GM19351 (cell line): ENCODE results near the gene SCEL.
"Not testable (repeated sequence)": the region's sequence is repeated elsewhere in the genome, so short reads cannot be mapped to it uniquely, and the experiment has no call there.

Source experiments
- ATAC-seq: cut with Tn5 transposase; IDR thresholded peaks from one replicate; pipeline ENCODE4 v1.9.1; 2021; ENCODE audit warnings: mild to moderate bottlenecking, moderate library complexity; ENCODE audit not compliant: unreplicated experiment

The SCEL gene, protein sequence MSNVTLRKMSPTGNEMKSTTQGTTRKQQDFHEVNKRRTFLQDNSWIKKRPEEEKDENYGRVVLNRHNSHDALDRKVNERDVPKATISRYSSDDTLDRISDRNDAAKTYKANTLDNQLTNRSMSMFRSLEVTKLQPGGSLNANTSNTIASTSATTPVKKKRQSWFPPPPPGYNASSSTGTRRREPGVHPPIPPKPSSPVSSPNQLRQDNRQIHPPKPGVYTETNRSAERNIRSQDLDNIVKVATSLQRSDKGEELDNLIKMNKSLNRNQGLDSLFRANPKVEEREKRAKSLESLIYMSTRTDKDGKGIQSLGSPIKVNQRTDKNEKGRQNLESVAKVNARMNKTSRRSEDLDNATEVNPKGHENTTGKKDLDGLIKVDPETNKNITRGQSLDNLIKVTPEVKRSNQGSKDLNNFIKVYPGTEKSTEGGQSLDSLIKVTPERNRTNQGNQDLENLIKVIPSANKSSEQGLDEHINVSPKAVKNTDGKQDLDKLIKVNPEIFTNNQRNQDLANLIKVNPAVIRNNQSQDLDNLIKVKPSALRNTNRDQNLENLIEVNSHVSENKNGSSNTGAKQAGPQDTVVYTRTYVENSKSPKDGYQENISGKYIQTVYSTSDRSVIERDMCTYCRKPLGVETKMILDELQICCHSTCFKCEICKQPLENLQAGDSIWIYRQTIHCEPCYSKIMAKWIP

DNA sequence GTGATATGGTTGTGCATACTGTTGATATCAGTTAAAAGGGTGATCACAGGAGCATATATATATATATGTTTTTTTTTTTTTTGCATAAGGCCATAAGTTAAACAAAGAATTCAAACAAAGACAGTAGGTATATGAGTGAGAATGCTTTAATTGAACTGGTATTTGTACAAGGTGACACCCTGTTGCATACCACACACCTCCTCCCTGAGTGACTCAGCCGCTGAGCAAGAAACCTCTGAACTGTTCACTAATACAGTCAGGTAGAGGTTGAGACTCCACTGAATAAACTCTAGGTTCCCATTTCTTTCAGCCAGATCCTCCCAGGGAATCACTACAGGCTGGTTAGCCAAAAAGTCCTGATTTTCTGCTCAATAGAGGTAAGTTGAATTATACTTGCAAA, at the start of gene SCEL:
TSS of gene SCEL (plus strand) at position 259 of the 400 bp plus-strand sequence. CDS start 20,170 bp downstream, outside the sequence.
- no peak for ATAC-seq

DNA sequence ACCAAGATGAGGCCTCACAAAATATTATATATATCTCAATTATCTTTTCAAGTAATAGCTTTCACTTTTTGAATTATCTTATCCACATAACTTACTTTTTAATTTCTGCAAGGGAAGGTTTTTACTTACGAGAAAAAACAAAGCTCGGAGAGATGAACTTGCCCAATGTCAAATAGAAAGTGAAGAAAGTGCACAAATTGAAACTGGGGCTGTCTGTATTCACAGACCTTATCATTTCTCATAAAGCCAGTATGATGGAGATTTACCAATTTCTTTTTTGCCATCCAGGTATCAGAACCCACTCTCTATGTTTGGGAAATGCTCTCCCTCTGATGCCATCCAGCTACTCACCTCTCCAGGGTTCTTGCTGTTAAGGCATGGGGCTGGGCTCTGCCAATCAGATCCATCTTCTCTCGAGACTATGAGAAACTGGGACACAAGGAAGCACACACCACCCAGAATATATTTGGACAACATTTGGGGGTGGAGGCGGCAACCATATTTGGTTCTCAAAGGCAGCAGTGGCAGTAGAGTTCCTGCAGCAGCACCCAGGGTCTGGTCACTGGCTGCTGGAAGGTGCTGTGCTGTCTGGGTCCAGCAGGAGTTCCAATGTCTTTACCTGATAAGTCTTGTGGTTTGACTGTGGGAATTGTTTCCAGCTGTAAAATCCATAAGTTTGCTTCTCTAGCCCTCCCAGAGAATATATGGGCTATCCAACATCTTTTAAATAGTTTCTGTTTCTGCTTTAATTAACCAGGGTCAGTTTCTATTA, 45.8 kb upstream of the SCEL start:
- no peak for ATAC-seq

DNA sequence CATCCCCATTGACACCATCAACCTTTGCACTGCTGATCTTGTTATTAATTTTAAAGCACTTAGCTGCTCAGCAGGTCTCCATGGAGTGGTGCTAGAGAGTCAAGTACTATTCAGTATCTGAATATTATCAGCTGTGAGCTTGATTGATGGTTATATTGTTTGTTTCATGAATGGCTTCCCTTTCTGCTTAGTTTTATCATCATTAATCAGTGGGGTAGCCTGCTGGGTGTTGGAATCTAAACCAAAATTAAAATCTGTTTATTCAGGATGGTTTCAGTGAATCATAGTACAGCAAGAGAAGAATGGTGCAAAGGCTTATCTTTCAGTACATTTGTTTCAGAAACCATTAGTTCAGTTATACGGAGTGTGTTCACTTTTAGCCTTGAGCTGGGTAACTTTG, 42.5 kb upstream of the SCEL start:
- peak; percentile 83 for ATAC-seq

DNA sequence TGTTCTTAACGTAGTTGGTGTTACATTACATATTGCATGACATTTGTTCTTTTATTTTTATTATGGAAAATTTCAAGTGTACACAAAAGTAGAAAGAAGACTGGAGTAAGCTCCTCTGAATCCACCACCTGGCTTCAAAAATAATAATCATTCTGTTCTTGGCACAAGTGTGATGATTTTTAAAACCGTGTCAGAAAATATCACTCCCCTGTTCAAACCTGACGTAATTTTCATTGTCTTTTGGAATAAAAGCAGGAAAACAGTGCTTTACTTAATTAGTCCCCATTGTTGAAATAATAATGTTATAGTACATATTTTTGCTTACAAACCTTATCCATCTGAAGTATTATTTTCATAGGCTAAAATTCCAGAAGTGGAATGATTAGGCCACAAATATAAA, 41.3 kb upstream of the SCEL start:
- no peak for ATAC-seq

DNA sequence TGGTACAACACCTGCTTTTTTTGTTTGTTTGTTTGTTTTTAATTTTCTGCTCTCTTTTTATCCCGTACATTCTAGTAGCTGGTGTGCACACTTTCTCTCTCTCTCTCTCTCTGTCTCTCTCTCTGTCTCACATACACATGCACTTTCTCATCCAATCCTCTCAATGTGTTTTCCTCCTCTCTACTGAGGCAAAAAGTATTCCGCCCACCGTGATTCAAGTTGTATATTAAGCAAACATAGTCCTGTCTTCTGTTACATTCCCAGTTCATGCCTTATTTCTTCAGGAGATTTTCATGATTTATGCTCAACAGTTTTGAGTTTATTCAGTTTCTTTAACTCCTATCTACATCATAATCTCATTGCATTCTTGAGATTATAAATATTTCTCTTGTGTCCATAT, 38.2 kb upstream of the SCEL start:
- no peak for ATAC-seq

DNA sequence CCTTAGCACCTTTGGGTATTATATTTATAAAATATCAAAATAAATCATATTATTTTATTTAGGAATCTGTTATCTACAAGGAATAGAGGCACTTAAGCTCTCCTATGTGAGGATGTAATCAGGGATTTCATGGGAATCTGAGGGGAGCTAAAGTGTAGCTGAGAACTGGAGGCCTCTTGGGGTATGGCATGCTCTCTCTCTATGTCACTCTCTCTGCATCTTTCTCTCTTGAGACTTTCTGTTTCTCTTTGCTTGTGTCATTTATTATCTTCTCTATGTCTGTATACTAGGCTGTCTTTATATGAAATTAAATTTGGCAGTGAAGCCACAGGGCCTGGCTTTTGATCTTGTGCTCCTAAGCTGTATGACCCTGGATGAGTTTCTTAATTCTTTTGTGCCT, 37.7 kb upstream of the SCEL start:
- ATAC-seq = no peak

DNA sequence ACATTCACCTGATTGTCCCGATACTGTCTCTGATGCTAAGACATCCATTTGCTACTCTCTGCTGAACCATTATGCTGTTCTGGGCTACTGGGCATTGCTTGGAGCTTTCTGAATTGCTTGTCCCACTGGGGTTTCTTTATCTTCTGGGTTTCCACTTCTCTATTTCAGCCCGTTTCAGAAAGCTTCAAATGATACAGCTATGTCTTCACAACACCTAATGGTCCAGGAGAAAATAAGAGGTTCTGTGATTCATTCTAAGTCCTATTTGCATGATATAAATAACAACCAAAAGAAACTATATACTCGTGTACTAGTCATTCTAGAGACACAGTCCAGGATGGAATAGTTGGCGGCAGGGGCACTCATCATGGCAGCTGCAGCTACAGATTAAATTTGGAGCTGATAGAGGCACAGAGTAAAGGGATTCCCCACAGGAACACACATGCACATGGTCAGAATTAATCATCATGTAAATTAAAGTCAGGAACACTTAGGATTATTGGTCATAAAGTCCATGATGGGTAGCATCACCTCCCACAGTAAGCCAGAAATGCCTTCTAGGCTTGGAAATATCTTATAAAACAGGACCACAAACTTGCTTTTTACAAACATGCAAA, 33.3 kb upstream of the SCEL start:
- ATAC-seq = peak; percentile 83

DNA sequence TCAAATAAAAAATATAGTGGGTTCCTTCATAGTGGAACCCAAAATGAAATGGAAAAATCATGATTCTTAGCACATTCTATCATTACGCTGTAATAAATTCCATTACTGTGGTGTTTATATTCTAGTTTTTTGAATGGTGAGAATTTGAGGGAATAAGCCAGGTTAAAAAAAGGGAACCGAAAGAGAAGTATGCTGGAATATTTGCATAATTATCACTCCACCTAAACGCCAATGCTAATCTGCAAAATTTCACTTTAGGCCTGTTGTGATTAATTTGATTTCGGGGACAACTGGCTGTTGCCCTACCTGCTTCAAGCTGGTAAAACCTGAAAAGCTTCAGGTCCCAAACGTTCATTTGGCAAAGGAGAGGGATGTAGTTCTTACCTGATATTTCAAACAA, 32.1 kb upstream of the SCEL start:
- peak; percentile 35 for ATAC-seq

DNA sequence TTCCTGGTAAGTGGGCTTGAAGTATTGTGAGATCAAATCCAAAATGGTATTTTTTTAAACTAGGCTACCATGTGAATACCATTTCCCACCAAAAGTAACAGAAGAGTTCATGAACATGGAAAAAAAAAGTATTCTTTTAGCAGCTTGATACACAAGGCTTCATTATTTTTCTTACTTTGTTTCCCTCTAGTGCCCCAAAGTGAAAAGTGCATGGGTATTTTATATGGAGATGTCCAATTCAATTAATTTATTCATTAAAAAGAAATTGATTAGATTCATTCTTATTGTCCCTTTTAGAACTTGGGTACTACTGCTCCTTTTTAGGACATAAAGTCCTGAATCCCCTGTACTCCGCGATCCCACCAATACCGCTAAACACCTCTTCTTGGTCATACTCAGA, 28.6 kb upstream of the SCEL start:
- no peak for ATAC-seq

DNA sequence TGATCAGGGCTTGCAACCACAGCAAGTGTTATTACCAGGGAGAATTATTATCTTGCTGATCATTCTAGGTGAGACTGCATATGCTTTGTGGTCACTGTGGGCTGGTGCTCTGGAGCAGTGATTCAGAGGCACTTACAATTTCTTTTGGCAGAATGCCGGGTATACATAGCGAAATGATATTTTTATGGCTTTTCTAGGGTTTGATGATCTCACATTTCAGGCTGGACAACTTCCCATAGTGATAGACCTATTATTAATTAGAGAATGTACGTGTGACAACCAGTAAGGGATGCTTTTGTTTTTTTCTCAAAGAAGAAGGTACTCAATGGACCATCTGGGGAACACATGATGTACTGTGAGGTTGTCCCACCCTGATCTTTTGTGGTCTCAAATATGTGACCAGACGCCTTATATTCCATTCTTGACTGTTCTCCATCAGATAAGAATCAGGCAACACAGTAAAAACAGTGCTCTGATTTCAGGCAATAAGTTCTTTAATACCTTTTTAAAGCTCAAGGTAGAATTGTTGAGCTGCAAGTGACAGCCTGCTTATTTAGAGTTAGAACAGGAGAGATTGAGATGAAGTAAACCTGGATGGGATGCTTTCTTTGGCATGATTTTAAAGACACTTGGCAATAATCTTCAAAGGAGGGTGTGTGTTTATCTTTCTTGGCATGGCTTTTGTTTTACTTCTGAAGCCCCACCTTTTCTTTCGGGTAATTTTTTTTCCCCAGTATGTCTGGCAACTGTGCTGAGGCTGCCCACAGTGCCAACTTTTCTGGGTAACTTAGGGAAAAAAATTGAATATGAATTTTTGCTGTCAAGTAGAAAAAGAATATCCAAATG, 27.4 kb upstream of the SCEL start:
- no peak for ATAC-seq

DNA sequence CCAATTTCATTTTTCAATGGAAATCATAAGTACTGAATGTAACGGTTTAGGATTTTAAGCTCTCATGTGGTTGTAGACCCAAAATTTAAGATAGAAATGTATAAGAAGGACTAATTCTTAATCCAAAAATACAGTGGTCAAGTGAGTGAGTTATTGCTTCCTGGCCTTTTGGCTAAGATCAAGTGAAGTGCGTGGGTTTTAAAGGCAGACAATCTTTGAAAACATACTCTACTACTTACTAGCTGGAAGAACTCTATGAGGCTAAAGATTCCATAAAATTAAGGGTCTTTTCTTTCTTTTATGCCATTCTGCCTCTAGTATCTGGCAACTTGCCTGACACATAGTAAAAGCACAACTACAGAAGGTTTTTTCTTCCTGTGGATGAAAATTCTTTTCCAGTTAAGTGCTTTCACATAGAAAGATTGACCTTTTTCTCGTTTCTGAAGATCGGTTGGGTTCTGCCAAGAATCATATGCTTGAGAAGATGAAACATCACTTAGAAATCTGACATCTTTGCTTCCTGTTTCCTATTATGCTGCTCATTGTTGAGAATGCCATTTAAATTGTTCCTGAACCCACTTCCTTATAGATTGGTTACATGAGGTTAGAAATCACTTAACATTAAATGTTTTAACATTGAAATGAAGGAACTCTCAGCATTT, 26.4 kb upstream of the SCEL start:
- no peak for ATAC-seq

DNA sequence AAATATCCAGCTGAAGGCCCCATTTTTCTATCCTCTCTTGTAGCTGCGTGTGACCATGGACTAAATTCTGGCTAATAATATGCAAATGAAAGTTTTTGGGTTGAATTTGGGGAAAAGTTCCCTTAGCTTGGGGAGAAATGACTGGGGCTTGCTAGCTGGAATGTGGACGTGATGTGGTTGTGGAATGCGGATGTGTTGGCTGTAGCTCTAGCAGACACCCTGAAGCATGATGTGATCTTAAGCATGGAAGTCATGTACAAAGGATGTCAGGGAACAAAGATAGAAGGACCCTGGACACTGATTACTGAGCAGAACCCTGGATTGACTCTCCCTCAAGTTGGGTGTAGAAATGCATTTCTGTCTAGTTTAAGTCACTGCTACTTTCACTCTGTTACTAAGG, 25.4 kb upstream of the SCEL start:
- ATAC-seq = no peak

DNA sequence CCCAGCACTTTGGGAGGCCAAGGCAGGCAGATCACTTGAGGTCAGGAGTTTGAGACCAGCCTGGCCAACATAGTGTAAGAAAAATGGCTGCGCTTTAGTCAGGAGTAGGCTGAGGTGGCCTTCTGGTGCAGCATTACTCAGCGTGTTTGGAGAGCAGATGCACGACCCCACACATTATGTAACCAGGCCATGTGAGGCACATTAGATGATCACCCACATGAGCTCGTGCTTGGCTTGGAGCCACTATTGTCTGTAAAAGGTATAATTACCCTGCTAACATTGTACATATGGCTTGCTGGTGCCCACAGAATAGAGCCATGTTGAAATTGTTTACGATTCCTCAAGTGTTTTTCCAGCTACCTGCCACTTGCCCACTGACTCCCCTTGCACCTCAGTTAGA, 24.0 kb upstream of the SCEL start:
- ATAC-seq = no peak

DNA sequence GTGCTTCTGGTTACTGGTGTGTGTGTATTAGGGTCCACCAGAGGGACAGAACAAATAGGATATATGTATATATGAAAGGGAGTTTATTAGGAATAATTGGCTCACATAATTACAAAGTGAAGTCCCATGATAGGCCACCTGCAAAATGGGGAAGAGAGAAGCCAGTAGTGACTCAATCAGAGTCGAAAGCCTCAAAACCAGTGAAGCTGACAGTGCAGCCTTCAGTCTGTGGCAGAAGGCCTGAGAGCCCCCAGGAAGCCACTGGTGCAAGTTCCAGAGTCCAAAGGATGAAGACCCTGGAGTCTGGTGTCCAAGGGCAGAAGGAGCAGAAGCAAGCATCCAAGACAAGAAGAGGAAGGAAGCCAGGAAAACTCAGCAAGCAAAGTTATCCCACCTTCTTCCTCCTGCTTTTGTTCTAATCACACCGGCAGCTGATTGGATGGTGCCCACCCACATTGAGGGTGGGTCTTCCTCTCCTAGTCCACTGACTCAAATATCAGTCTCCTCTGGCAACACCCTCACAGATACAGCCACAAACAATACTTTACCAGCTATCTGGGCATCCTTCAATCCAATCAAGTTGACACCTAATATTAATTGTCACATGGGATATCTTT, 21.7 kb upstream of the SCEL start:
- peak; percentile 92 for ATAC-seq

DNA sequence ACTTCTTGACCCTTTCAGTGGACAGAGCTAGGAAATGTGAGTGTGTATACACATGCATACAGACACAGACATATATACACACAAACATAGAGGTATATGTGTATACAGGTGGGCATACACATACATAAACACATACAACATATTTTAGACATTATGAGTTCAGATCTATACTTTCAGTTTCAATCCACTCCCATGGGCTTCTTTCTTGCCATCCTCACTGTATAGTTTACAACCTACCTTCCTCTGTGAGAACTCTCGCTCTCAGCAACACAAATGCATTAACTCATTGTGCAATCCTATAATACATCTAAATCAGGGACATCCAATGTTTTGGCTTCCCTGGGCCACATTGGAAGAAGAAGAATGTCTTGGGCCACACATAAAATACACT, 21.2 kb upstream of the SCEL start:
- ATAC-seq = peak; percentile 83

DNA sequence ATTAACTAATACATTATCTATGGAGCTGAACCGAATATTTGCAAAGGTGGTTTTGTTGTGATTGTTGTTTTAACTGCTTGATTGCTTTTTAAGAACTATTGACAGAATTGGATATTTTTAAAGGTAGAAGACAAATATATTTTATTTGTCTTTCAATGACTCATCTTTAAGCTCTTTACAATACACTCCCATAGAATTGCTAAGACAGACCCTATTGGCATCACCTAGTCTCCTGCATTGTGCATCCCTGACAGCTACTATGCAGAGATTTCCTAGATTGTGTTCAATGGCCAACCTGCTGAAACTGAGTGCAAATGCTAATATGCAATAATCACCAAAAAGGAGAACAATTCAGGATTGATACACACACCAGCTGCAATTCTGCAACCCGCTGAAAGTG, 19.7 kb upstream of the SCEL start:
- no peak for ATAC-seq

DNA sequence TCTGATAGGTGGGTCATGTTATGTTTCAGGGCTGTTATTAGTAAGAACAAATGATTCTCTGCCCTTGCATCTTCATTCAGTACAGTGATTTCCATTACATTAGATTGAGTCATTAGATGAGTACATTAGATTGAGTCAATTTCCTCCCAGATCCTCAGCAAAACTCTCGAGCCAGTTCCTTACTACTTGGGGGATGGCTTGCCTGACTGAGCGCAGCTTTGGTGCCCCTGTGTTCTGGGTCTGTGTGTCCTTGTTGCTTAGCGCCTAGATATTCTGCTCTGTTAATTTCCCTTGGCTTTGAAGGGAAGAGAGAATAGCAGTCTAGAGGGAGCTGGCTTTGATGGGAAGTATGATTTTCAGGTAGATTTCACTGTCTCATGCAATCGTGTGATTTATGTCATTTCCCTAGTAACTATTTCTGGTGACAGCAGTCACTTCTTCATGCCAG, 19.1 kb upstream of the SCEL start:
- no peak for ATAC-seq

DNA sequence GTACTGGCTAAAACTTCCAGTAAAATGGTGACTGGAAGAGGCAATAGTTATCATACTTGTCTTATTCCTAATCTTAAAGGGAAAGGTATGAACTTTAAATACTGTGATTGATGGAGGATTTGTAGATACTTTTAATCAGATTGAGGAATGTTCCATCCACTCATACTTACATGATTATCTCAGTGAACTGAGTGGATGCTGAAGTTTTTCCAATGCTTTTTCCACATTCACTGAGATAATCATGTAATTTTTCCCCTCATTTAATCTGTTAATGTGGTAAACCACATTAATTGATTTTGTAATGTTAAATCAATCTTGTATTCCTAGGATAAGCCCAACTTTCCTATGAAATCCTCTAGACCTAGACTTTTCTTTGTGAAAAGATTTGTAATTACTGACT, 17.2 kb upstream of the SCEL start:
- ATAC-seq = no peak

DNA sequence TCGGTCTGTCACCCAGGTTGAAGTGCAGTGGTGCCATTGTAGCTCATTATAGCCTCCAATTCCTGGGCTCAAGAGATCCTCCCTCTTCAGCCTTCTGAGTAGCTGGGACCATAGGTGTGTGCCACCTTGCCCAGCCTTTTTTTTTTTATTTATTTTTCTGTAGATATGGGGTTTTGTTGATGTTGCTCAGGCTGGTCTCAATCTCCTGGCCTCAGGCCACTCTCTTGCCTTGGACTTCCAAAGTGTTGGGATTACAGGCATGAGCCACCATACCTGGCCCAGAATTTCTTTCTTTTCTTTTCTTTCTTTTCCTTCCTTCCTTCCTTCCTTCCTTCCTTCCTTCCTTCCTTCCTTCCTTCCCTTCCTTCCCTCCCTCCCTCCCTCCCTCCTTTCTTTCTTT, 16.1 kb upstream of the SCEL start:
- ATAC-seq = not testable (repeated sequence)
